Fibroblast of lung (primary cell): ENCODE data around the gene CYTH1.

Experiments used
- CTCF ChIP-seq, 2 donors: IDR thresholded peaks in 1 of 2; conservative IDR thresholded peaks in 1 of 2; 1 replicate in 1 of 2; 2 replicates in 1 of 2; pipeline ENCODE4 v1.5.1; 2011 to 2012; ENCODE audit warnings: low read length in 2 of 2, control low read depth in 1 of 2, inconsistent platforms in 1 of 2, low read depth in 1 of 2, mild to moderate bottlenecking in 1 of 2
- EZH2 ChIP-seq: IDR thresholded peaks from 2 replicates; pipeline ENCODE4 v1.5.1; 2012; ENCODE audit warnings: low read length, control low read depth, mild to moderate bottlenecking; ENCODE audit errors: missing control alignments

GRCh38 chr17:78796517-78796900, 14.4 kb upstream of the CYTH1 start:
- TF ChIP-seq CTCF (conservative IDR thresholded peaks at IDR 0.05 in 1 of 2, IDR thresholded peaks at IDR 0.05 in 1 of 2; ENCODE audit: low read depth in 1 of 2, low read length in 2 of 2) (no peak), EZH2 (no peak)
